HFFc6 (cell line): Measurements from ENCODE around the gene KCTD3. TPM values are rescaled to one million over a fixed set of nuclear protein-coding genes. Genes with fewer than 3 reads are reported as not detected.

ENCODE experiments used
- DNase-seq: peaks from one replicate; pipeline ENCODE4 v3.0.0-alpha.2; 2018
- H3K27ac Mint-ChIP-seq: 2 replicates; pipeline ENCODE4 v1.8.0; 2020; ENCODE audit warnings: mild to moderate bottlenecking, mixed read lengths
- H3K27me3 Mint-ChIP-seq: 2 replicates; pipeline ENCODE4 v1.8.0; 2021; ENCODE audit warnings: mild to moderate bottlenecking, moderate library complexity, mixed read lengths; ENCODE audit not compliant: insufficient read depth
- H3K36me3 Mint-ChIP-seq: 2 replicates; pipeline ENCODE4 v1.8.0; 2021; ENCODE audit warnings: low read depth, mixed read lengths
- H3K4me1 Mint-ChIP-seq: 2 replicates; pipeline ENCODE4 v1.8.0; 2020; ENCODE audit warnings: low read depth, mixed read lengths
- H3K4me3 Mint-ChIP-seq: 2 replicates; pipeline ENCODE4 v1.8.0; 2020; ENCODE audit warnings: mild to moderate bottlenecking, moderate library complexity, mixed read lengths
- H3K9me3 Mint-ChIP-seq: 2 replicates; pipeline ENCODE4 v1.8.0; 2020; ENCODE audit warnings: mild to moderate bottlenecking, mixed read lengths
- total RNA-seq, 6 experiments: library from RNA; stranded (reverse); fragmentation: NEBNext Ultra II Directional; extraction: Animal tissue kit (Norgen Biotek cat#: 25700); gene quantifications; 2 replicates in 1 of 6; 3 replicates in 5 of 6; pipeline ENCODE4 v1.2.3, GENCODE V29; 2021
- TF ChIP-seq, protein P1 (sequence below): fragments of 200-600 bp; sonication (generic); IDR thresholded peaks from 2 replicates; pipeline ENCODE4 v1.5.0; 2021; ENCODE audit warnings: antibody characterized with exemption, mild to moderate bottlenecking

KCTD3 gene
- total RNA-seq, 6 experiments from 2014 or later = 27.0 to 33.4 (median 29.4) TPM

DNA sequence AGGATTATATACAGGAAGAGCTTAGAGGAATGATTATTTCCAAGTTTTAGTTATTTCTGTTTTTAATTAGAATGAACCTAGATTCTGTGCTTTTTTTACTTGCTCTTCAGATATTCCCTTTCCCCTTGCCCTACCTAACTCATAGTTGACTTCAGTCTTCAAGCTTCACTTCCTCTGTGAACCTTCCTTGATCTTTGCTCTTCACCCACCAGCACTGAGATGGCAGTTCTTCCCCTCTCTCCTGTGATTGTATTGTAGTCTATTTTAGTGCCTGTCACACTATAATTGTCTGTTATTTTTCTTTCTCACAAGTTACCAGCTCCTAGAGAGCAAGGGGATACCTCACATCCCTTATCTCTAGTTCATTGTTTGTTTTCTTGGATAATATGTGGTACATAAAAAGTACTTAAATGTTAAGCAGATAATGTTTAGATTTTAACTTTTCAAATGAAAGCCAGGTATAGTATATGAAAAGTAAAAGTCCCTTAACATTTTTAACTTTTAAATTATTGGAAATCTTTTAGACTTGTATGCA is 33.2 kb downstream of the KCTD3 start:
- Mint-ChIP-seq H3K9me3 (no peaks in the 10 kb centered on the region), H3K36me3 (peaks cover 29% of the 10 kb centered on the region), H3K27ac (peak overlapping the region; percentile 45), H3K4me3 (no peak overlapping the region), H3K27me3 (no peaks in the 10 kb centered on the region), H3K4me1 (peaks cover 63% of the 10 kb centered on the region)
- no peak for DNase-seq
- TF ChIP-seq, protein P1, sequence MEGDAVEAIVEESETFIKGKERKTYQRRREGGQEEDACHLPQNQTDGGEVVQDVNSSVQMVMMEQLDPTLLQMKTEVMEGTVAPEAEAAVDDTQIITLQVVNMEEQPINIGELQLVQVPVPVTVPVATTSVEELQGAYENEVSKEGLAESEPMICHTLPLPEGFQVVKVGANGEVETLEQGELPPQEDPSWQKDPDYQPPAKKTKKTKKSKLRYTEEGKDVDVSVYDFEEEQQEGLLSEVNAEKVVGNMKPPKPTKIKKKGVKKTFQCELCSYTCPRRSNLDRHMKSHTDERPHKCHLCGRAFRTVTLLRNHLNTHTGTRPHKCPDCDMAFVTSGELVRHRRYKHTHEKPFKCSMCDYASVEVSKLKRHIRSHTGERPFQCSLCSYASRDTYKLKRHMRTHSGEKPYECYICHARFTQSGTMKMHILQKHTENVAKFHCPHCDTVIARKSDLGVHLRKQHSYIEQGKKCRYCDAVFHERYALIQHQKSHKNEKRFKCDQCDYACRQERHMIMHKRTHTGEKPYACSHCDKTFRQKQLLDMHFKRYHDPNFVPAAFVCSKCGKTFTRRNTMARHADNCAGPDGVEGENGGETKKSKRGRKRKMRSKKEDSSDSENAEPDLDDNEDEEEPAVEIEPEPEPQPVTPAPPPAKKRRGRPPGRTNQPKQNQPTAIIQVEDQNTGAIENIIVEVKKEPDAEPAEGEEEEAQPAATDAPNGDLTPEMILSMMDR = no peak

DNA sequence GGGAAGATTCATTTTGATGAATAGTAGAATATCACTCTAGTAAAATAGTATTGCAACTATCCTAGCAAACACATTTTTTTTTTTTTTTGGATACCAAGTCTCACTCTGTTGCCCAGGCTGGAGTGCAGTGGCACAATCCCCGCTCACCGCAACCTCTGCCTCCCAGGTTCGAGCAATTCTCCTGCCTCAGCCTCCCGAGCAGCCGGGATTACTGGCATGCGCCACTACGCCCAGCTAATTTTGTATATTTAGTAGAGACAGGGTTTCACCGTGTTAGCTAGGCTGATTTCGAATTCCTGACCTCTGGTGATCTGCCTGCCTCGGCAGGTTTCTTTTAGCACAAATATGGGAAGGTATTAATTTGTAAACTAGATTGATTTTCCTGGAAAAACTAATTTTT is 33.8 kb downstream of the KCTD3 start:
- no peak overlapping the region for H3K4me3 Mint-ChIP-seq
- TF ChIP-seq, protein P1 = no peak
- DNase-seq = no peak
- H3K9me3 Mint-ChIP-seq = no peaks in the 10 kb centered on the region
- peaks cover 59% of the 10 kb centered on the region for H3K4me1 Mint-ChIP-seq
- no peaks in the 10 kb centered on the region for H3K27me3 Mint-ChIP-seq
- H3K27ac Mint-ChIP-seq = no peak overlapping the region
- H3K36me3 Mint-ChIP-seq = peaks cover 24% of the 10 kb centered on the region

DNA sequence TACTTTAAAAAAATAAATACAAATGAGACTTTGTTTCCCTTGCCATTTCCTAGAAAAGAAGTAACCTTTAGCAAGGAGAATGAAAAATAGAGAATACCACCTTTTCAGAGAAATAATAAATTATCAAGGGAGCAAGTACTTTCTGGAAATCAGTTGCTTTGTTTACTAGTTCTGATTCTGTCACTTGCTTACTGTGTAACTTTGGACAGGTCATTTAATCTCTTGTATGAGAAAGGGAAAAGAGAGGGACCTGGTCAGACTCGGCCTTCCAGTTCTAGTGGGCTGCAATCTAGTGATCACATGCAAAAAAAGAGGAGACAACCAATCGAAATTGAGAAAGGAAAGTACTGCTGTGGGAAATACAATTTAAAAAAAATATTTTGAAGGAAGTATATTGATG is 34.2 kb downstream of the KCTD3 start:
- Mint-ChIP-seq H3K27ac (no peak overlapping the region), H3K27me3 (no peaks in the 10 kb centered on the region), H3K4me3 (no peak overlapping the region), H3K9me3 (no peaks in the 10 kb centered on the region), H3K36me3 (peaks cover 20% of the 10 kb centered on the region), H3K4me1 (peaks cover 60% of the 10 kb centered on the region)
- TF ChIP-seq, protein P1 = no peak
- no peak for DNase-seq

DNA sequence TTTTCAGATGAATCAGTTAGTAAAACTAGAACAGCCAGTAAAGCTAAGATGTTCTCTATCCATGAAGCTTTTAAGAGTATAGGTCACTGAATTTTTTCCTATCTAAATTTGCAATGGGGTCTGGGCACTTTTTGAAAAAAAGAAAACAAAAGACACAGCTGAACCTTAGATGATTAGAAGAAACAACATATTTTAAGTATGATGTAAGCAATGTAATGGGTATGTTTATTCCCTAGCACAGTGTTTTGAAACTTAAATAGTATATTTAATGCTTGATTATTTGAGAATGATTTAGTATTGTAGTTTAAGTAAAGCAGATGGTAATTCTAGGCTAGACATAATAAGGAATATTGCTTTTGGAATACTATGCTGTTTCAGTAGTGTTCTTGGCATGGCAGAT is 36.2 kb downstream of the KCTD3 start:
- peaks cover 3% of the 10 kb centered on the region; the same call in 1 of the 2 replicates for H3K36me3 Mint-ChIP-seq
- H3K4me3 Mint-ChIP-seq = no peak overlapping the region
- DNase-seq = no peak
- H3K27me3 Mint-ChIP-seq = no peaks in the 10 kb centered on the region
- H3K9me3 Mint-ChIP-seq = no peaks in the 10 kb centered on the region
- TF ChIP-seq, protein P1 = no peak
- peak overlapping the region; percentile 40; the same call in 1 of the 2 replicates for H3K27ac Mint-ChIP-seq
- H3K4me1 Mint-ChIP-seq = peaks cover 45% of the 10 kb centered on the region

DNA sequence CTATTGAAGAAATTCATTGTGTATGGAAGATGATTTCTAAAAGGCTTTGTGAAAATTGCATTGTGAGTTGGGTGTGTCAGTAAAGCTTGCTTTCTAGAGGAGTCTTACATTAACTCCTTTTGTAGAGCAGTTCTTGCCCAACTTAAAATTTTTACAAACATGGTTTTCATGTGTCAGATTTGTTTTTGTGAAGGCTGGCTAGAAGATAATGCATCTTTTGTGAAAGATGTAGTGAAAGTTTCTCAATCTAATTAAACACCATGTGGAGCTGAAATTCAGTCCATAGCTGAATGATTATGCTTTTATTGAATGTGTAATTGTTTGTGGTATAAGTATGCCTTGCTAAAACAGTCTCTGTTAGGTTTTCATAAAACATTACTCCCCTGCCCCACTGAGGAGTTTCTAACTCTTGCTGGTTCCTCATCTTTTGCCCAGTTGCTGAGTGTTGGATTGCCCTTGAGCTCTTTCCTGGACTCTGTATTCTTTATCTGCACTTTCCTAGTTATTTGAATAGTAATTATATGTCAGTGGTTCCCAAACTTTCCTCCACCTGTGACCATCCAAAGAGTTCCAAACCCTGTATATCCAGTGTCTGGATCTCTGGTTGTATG is 38.0 kb downstream of the KCTD3 start:
- TF ChIP-seq, protein P1 = no peak
- H3K4me1 Mint-ChIP-seq = peaks cover 27% of the 10 kb centered on the region
- no peak overlapping the region for H3K4me3 Mint-ChIP-seq
- H3K36me3 Mint-ChIP-seq = peaks cover 5% of the 10 kb centered on the region
- H3K27me3 Mint-ChIP-seq = no peaks in the 10 kb centered on the region
- DNase-seq = no peak
- no peaks in the 10 kb centered on the region for H3K9me3 Mint-ChIP-seq
- H3K27ac Mint-ChIP-seq = peak overlapping the region; percentile 1; the same call in 1 of the 2 replicates
